ENCODE data around the gene JAKMIP2.

GRCh38 chr5:147699496-147700088 lies 82.9 kb downstream of the JAKMIP2 start:
- TF ChIP-seq POLR2A (IDR thresholded peaks at IDR 0.05; ENCODE audit: low read length) (no peak), GATA1 (IDR thresholded peaks at IDR 0.05; ENCODE audit: low read depth, low read length) (no peak)
